ENCODE measurements around the gene UCP2. TPM values are rescaled to one million over a fixed set of nuclear protein-coding genes. Genes with fewer than 3 reads are reported as not detected.
A peak's percentile ranks its signal among the peaks of the same experiment; 100 is the strongest.
"Not testable (repeated sequence)": the region's sequence is repeated elsewhere in the genome, so short reads cannot be mapped to it uniquely, and the experiment has no call there.

Gene UCP2
- total and polyA plus RNA-seq, 7 experiments from 2014 or later, result 365 to 1,411 (median 913) TPM

GRCh38 chr11:73940801-73941570, 41.7 kb downstream of the UCP2 start:
- CTCF ChIA-PET, result interaction anchor here (0.6 kb wide), 1 partner anchor 56 kb away, joined by 3 read pairs; no protein-coding TSS in a partner anchor
- H3K36me3 Mint-ChIP-seq, result peaks cover 0 to 13% (median 11%) of the 10 kb centered on the region in 5 donors
- POLR2A ChIA-PET, result no interaction called here
- H3K4me3 Mint-ChIP-seq, result no peak overlapping the region
- Histone ChIP-seq H3K27ac (ENCODE audit: low read depth, low read length) (no peak overlapping the region), H3K4me1 (ENCODE audit: control insufficient read depth in 2 of 2, insufficient read depth in 2 of 2, low read length in 2 of 2) (no peaks in the 10 kb centered on the region), H3K9me3 (ENCODE audit: control insufficient read depth in 2 of 3, low read length in 3 of 3) (no peaks in the 10 kb centered on the region), H3K4me3 (ENCODE audit: low read length) (no peak overlapping the region), H3K36me3 (ENCODE audit: control insufficient read depth in 2 of 3, insufficient read depth in 3 of 3, low read length in 3 of 3) (no peaks in the 10 kb centered on the region), H3K27me3 (ENCODE audit: control insufficient read depth in 2 of 2, insufficient read depth in 2 of 2, low read length in 2 of 2) (no peaks in the 10 kb centered on the region)
- ATAC-seq (no peak), DNase-seq (no peak)
- no peaks in the 10 kb centered on the region for H3K27me3 Mint-ChIP-seq
- intact Hi-C loops (cut with micrococcal nuclease), result no loop called here
- H3K4me1 Mint-ChIP-seq, result peaks cover 0 to 3% (median 0%) of the 10 kb centered on the region in 7 donors
- H3K27ac Mint-ChIP-seq, result no peak overlapping the region
- H3K9me3 Mint-ChIP-seq, result peaks cover 0 to 11% (median 4%) of the 10 kb centered on the region in 11 donors

- ChIA-PET POLR2A (interaction anchor here (0.8 kb wide), 1 partner anchor 131 kb away, joined by 3 read pairs; no protein-coding TSS in a partner anchor), CTCF (no interaction called here)
- Histone ChIP-seq H3K4me1 (ENCODE audit: control insufficient read depth in 2 of 2, insufficient read depth in 2 of 2, low read length in 2 of 2) (no peaks in the 10 kb centered on the region), H3K9me3 (ENCODE audit: control insufficient read depth in 2 of 3, low read length in 3 of 3) (no peaks in the 10 kb centered on the region), H3K36me3 (ENCODE audit: control insufficient read depth in 2 of 3, insufficient read depth in 3 of 3, low read length in 3 of 3) (no peaks in the 10 kb centered on the region), H3K27me3 (ENCODE audit: control insufficient read depth in 2 of 2, insufficient read depth in 2 of 2, low read length in 2 of 2) (no peaks in the 10 kb centered on the region), H3K4me3 (ENCODE audit: low read length) (no peak overlapping the region), H3K27ac (ENCODE audit: low read depth, low read length) (no peak overlapping the region)
- H3K4me3 Mint-ChIP-seq, result no peak overlapping the region
- ATAC-seq (no peak), DNase-seq (no peak)
- H3K27me3 Mint-ChIP-seq, result no peaks in the 10 kb centered on the region
- no peak overlapping the region for H3K27ac Mint-ChIP-seq
- H3K4me1 Mint-ChIP-seq, result peaks cover 0 to 3% (median 0%) of the 10 kb centered on the region in 7 donors
- peaks cover 0 to 21% (median 11%) of the 10 kb centered on the region in 5 donors for H3K36me3 Mint-ChIP-seq
- intact Hi-C loops (cut with micrococcal nuclease), result no loop called here
- H3K9me3 Mint-ChIP-seq, result peaks cover 0 to 11% (median 4%) of the 10 kb centered on the region in 11 donors
Observed at GRCh38 chr11:73939096-73939495, 43.5 kb downstream of the UCP2 start.

DNA sequence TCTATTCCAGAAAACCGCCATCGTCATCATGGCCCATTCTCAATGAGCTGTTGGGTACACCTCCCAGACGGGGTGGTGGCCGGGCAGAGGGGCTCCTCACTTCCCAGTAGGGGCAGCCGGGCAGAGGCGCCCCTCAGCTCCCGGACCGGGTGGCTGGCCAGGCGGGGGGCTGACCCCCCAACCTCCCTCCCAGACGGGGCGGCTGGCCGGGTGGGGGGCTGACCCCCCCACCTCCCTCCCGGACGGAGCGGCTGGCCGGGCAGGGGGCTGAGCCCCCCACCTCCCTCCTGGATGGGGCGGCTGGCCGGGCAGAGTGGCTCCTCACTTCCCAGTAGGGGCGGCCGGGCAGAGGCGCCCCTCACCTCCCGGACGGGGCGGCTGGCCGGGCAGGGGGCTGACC, 46.6 kb downstream of the UCP2 start:
- H3K4me1 Mint-ChIP-seq, result not testable (repeated sequence)

DNA sequence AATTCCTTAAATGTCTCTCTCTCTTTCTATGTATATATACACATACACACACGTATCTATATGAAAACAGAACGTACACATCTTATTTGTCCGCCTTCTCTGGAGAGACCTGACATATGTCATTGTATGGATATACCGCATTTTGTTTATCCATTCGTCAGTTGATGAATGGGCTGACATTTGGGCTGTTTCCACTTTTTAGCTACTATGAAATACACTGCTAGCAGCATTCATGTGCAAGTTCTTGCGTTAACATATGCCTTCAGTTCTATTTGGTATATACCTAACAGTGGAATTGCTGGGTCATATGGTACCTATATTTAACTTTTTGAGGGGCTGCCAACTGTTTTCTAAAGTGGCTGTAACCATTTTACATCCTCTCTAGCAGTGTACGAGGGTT, 49.9 kb downstream of the UCP2 start:
- H3K27ac ChIP-seq (ENCODE audit: low read depth, low read length), result no peak overlapping the region
- Mint-ChIP-seq H3K9me3 (no peaks in the 10 kb centered on the region), H3K4me3 (no peak overlapping the region), H3K36me3 (peaks cover 0 to 33% (median 15%) of the 10 kb centered on the region in 5 donors), H3K27ac (no peak overlapping the region), H3K27me3 (no peaks in the 10 kb centered on the region), H3K4me1 (no peaks in the 10 kb centered on the region)
- intact Hi-C loops (cut with micrococcal nuclease), result no loop called here
- no peak overlapping the region for H3K4me3 ChIP-seq (ENCODE audit: low read length)
- ATAC-seq (no peak), DNase-seq (no peak)
- CTCF ChIA-PET, result no interaction called here
- POLR2A ChIA-PET, result no interaction called here
- no peaks in the 10 kb centered on the region for H3K4me1 ChIP-seq (ENCODE audit: control insufficient read depth in 2 of 2, insufficient read depth in 2 of 2, low read length in 2 of 2)
- H3K36me3 ChIP-seq (ENCODE audit: control insufficient read depth in 2 of 3, insufficient read depth in 3 of 3, low read length in 3 of 3), result peaks cover 0 to 19% (median 3%) of the 10 kb centered on the region in 3 experiments
- no peaks in the 10 kb centered on the region for H3K9me3 ChIP-seq (ENCODE audit: control insufficient read depth in 2 of 3, low read length in 3 of 3)
- H3K27me3 ChIP-seq (ENCODE audit: control insufficient read depth in 2 of 2, insufficient read depth in 2 of 2, low read length in 2 of 2), result no peaks in the 10 kb centered on the region

More for the DNA sequence above, 46.6 kb downstream of the UCP2 start:
- H3K27ac ChIP-seq (ENCODE audit: low read depth, low read length); H3K27ac Mint-ChIP-seq; DNase-seq; CTCF ChIA-PET; POLR2A ChIA-PET; H3K27me3 ChIP-seq (ENCODE audit: control insufficient read depth in 2 of 2, insufficient read depth in 2 of 2, low read length in 2 of 2); H3K4me1 ChIP-seq (ENCODE audit: control insufficient read depth in 2 of 2, insufficient read depth in 2 of 2, low read length in 2 of 2); H3K4me3 Mint-ChIP-seq; H3K4me3 ChIP-seq (ENCODE audit: low read length); H3K36me3 ChIP-seq (ENCODE audit: control insufficient read depth in 2 of 3, insufficient read depth in 3 of 3, low read length in 3 of 3); H3K9me3 ChIP-seq (ENCODE audit: control insufficient read depth in 2 of 3, low read length in 3 of 3); H3K9me3 Mint-ChIP-seq; intact Hi-C loops (cut with micrococcal nuclease); ATAC-seq; H3K27me3 Mint-ChIP-seq: not testable (repeated sequence)
- H3K36me3 Mint-ChIP-seq, result peaks cover 0 to 26% (median 16%) of the 10 kb centered on the region in 5 donors

GRCh38 chr11:73931951-73932350, 50.7 kb downstream of the UCP2 start:
- Histone ChIP-seq H3K36me3 (ENCODE audit: control insufficient read depth in 2 of 3, insufficient read depth in 3 of 3, low read length in 3 of 3) (peaks cover 0 to 27% (median 7%) of the 10 kb centered on the region in 3 experiments), H3K4me3 (ENCODE audit: low read length) (no peak overlapping the region), H3K27me3 (ENCODE audit: control insufficient read depth in 2 of 2, insufficient read depth in 2 of 2, low read length in 2 of 2) (no peaks in the 10 kb centered on the region), H3K4me1 (ENCODE audit: control insufficient read depth in 2 of 2, insufficient read depth in 2 of 2, low read length in 2 of 2) (no peaks in the 10 kb centered on the region), H3K27ac (ENCODE audit: low read depth, low read length) (no peak overlapping the region), H3K9me3 (ENCODE audit: control insufficient read depth in 2 of 3, low read length in 3 of 3) (no peaks in the 10 kb centered on the region)
- ATAC-seq, result no peak
- ChIA-PET CTCF (interaction anchor here (0.7 kb wide), 1 partner anchor 615 kb away, joined by 3 read pairs; no protein-coding TSS in a partner anchor), POLR2A (no interaction called here)
- peak overlapping the region in 1 of 9 donors; percentile 4 for H3K27ac Mint-ChIP-seq
- DNase-seq, result no peak
- no peaks in the 10 kb centered on the region for H3K27me3 Mint-ChIP-seq
- no peaks in the 10 kb centered on the region for H3K9me3 Mint-ChIP-seq
- peaks cover 7 to 40% (median 22%) of the 10 kb centered on the region in 5 donors for H3K36me3 Mint-ChIP-seq
- H3K4me1 Mint-ChIP-seq, result no peaks in the 10 kb centered on the region
- intact Hi-C loops (cut with micrococcal nuclease), result loop anchor here in 1 of 2 donors (1.0 kb wide), 1 partner anchor 307 kb away; no protein-coding TSS in a partner anchor
- no peak overlapping the region for H3K4me3 Mint-ChIP-seq

DNA sequence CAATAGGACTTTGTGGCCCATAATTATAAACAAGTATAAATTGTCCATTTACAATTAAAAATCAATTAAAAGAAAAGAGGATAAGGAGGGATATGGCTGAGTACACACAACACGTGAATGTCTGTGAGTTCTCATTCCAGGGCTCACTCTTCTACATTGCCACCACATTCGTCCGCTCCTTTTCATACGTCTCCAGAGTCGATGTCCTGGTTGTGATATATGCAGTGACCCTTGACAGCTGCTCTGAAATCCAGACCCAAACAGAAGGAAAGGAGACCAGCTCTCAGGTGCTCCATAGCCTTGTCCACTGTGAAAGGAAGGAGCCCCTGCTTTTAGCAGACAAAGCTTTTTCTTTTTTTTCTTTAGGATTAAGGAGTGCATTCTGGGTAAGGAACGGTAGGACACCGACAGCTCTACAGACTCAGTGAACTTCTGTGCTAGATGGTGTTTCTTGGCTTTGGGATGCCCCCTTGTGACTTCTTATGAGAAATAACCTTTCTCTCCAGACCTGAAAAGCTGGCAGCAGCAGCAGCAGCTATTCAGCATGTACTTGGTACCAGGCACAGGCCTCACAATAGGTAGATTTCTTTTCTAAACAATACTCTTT, 51.5 kb downstream of the UCP2 start:
- no peak overlapping the region for H3K27ac ChIP-seq (ENCODE audit: low read depth, low read length)
- H3K4me3 ChIP-seq (ENCODE audit: low read length), result no peak overlapping the region
- peak; percentile 37 for ATAC-seq
- ChIA-PET CTCF (interaction anchor here (0.5 to 0.7 kb wide), 3 partner anchors 53 to 305 kb away, joined by 3 to 4 read pairs (median 3); no protein-coding TSS in a partner anchor), POLR2A (no interaction called here)
- H3K36me3 ChIP-seq (ENCODE audit: control insufficient read depth in 2 of 3, insufficient read depth in 3 of 3, low read length in 3 of 3), result peaks cover 0 to 31% (median 8%) of the 10 kb centered on the region in 3 experiments
- no peaks in the 10 kb centered on the region for H3K4me1 ChIP-seq (ENCODE audit: control insufficient read depth in 2 of 2, insufficient read depth in 2 of 2, low read length in 2 of 2)
- intact Hi-C loops (cut with micrococcal nuclease), result loop anchor here in 1 of 2 donors (1.0 kb wide), 1 partner anchor 306 kb away; no protein-coding TSS in a partner anchor
- no peaks in the 10 kb centered on the region for H3K27me3 ChIP-seq (ENCODE audit: control insufficient read depth in 2 of 2, insufficient read depth in 2 of 2, low read length in 2 of 2)
- no peak overlapping the region for H3K4me3 Mint-ChIP-seq
- H3K9me3 ChIP-seq (ENCODE audit: control insufficient read depth in 2 of 3, low read length in 3 of 3), result no peaks in the 10 kb centered on the region
- peaks cover 9 to 48% (median 25%) of the 10 kb centered on the region in 5 donors for H3K36me3 Mint-ChIP-seq
- no peaks in the 10 kb centered on the region for H3K27me3 Mint-ChIP-seq
- no peaks in the 10 kb centered on the region for H3K9me3 Mint-ChIP-seq
- no peaks in the 10 kb centered on the region for H3K4me1 Mint-ChIP-seq
- DNase-seq, result peak in 3 of 9 donors; percentile 3 to 18 (median 10)
- peak overlapping the region in 3 of 9 donors; percentile 48 to 65 (median 53) for H3K27ac Mint-ChIP-seq

All from naive thymus-derived CD4-positive, alpha-beta T cell (primary cell).